BJ (cell line): ENCODE measurements around the gene CSF2RB. TPM values are rescaled to one million over a fixed set of nuclear protein-coding genes. Genes with fewer than 3 reads are reported as not detected.

Experiments used
- CTCF ChIA-PET: fragments of 350-600 bp; formaldehyde crosslinking; extraction: SDS; loops from one replicate; lab custom pipeline; 2021; ENCODE audit warnings: antibody characterized with exemption, inconsistent platforms; lab: Yijun Ruan, JAX
- POLR2A ChIA-PET: fragments of 300-600 bp; sonication (Branson Sonifier 250); formaldehyde crosslinking; extraction: SDS; loops from one replicate; lab custom pipeline; 2021; ENCODE audit warnings: antibody characterized with exemption; lab: Charles Lee
- DNase-seq: peaks from one replicate; pipeline ENCODE4 v3.0.0-alpha.2; 2011; ENCODE audit warnings: low read depth
- H3K27me3 ChIP-seq: 2 replicates; pipeline ENCODE4 v1.6.0; 2011; ENCODE audit warnings: low read length; ENCODE audit not compliant: control insufficient read depth, insufficient read depth
- H3K36me3 ChIP-seq: 2 replicates; pipeline ENCODE4 v1.5.1; 2011; ENCODE audit warnings: low read length; ENCODE audit not compliant: control insufficient read depth, insufficient read depth
- H3K4me3 ChIP-seq: 2 replicates; pipeline ENCODE4 v1.5.1; 2011; ENCODE audit warnings: low read depth, mild to moderate bottlenecking, control low read depth, low read length
- polyA plus RNA-seq: library from polyadenylated mRNA; depleted of rRNA; stranded (reverse); fragments of >200 nt; gene quantifications from 2 replicates; pipeline ENCODE4 v1.2.3, GENCODE V29; 2011
- TF ChIP-seq, protein P1 (sequence below): IDR thresholded peaks from 2 replicates; pipeline ENCODE4 v1.5.1; 2011; ENCODE audit warnings: low read depth, mild to moderate bottlenecking, control low read depth, inconsistent platforms, low read length, moderate library complexity; ENCODE audit not compliant: insufficient read depth

CSF2RB gene
- polyA plus RNA-seq, 1 experiment = 0.02 TPM

DNA sequence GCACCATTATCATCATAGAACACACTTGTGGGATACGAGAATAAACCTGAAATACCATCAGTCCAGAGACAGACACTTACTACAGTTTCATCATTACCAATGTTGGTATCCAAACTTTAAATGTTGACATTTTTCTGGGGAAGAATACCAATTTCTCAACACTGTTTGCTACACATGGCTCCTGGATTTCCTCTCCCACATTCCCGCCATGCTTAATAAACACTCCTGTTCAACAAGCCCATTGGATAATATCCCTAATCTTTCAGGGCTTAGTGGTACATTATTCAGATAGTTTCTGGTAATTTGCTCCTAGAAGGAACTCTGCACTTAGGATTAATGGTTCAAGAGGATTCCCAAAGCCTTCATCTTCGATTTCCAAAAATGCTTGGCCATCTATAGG, 48.2 kb downstream of the CSF2RB start:
- Histone ChIP-seq H3K36me3 (no peaks in the 10 kb centered on the region), H3K27me3 (peaks cover 4% of the 10 kb centered on the region; the same call in 1 of the 2 replicates), H3K4me3 (no peak overlapping the region)
- TF ChIP-seq, protein P1, sequence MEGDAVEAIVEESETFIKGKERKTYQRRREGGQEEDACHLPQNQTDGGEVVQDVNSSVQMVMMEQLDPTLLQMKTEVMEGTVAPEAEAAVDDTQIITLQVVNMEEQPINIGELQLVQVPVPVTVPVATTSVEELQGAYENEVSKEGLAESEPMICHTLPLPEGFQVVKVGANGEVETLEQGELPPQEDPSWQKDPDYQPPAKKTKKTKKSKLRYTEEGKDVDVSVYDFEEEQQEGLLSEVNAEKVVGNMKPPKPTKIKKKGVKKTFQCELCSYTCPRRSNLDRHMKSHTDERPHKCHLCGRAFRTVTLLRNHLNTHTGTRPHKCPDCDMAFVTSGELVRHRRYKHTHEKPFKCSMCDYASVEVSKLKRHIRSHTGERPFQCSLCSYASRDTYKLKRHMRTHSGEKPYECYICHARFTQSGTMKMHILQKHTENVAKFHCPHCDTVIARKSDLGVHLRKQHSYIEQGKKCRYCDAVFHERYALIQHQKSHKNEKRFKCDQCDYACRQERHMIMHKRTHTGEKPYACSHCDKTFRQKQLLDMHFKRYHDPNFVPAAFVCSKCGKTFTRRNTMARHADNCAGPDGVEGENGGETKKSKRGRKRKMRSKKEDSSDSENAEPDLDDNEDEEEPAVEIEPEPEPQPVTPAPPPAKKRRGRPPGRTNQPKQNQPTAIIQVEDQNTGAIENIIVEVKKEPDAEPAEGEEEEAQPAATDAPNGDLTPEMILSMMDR = no peak
- CTCF ChIA-PET = interaction anchor here (1.0 kb wide), 1 partner anchor 15 kb away, joined by 3 read pairs; no protein-coding TSS in a partner anchor
- POLR2A ChIA-PET = no interaction called here
- no peak for DNase-seq

DNA sequence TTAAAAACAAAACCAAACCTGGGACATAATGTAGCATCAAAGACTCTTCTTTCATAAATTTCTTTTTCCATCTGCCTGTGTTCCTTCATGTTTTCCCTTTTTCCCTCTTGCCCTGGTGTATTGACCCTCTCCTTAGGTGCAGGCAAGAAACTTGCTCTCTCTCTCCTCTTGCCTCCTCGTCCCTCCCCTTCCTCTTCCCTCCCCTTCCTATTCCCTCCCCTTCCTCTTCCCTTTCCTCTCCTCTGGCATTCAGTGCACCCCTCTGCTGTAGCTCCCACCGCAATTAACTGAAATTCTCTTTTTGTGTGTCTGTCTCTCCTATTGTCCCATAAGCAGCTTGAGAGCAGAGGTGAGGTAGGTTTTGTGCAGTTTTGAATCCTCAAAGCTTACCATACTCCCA, 49.9 kb downstream of the CSF2RB start:
- Histone ChIP-seq H3K4me3 (no peak overlapping the region), H3K27me3 (peaks cover 4% of the 10 kb centered on the region; the same call in 1 of the 2 replicates), H3K36me3 (no peaks in the 10 kb centered on the region)
- ChIA-PET POLR2A (no interaction called here), CTCF (interaction anchor here (0.7 to 2.8 kb wide), 3 partner anchors 14 to 107 kb away, joined by 3 to 11 read pairs (median 8); no protein-coding TSS in a partner anchor)
- DNase-seq = no peak
- TF ChIP-seq, protein P1 = no peak

DNA sequence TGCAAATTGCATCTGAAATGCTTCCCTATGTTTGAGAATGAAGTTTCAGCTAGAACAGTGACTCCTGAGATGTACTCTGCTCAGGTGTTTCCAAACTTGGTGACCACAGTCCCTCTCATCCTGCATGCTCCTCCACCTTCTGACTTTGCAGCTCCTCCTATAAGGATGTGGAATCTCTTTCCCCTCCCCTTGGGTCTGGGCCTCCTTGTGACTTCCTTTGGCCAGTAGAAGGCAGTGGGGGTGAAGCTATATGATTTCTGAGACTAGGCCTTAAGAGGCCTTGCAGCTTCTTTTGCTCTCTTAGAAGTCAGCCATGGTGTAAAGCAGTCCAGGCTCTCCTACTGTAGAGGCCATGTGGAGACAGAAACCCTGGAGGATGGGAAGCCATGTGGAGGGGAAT, 50.7 kb downstream of the CSF2RB start:
- TF ChIP-seq, protein P1 = no peak
- Histone ChIP-seq H3K36me3 (no peaks in the 10 kb centered on the region), H3K4me3 (no peak overlapping the region), H3K27me3 (peaks cover 4% of the 10 kb centered on the region)
- ChIA-PET POLR2A (no interaction called here), CTCF (interaction anchor here (1.9 to 2.8 kb wide), 2 partner anchors 13 to 108 kb away, joined by 8 to 11 read pairs; no protein-coding TSS in a partner anchor)
- no peak for DNase-seq

DNA sequence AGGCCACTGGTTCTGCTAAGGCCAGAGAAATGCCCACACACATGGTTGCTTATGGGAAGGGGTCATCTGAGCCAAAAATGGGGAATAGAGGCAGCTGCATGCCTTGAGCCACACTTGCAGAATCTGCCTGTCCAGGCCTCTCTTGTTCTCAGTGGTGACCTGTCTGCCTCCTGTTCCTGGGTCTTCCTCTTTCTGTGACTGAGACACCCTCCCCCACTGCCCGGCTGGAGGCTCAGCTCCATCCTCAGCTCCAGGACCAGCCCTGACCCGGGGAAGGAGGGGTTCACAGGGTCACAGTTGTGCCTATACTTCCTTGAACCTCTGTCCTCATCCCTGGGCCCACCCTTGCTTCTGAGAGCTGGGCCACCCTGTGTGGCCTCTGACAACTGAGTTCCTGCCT, 52.3 kb downstream of the CSF2RB start:
- no peak for DNase-seq
- ChIA-PET CTCF (interaction anchor here (1.1 to 1.9 kb wide), 4 partner anchors 11 to 192 kb away, joined by 3 to 9 read pairs (median 5); no protein-coding TSS in a partner anchor), POLR2A (no interaction called here)
- Histone ChIP-seq H3K4me3 (no peak overlapping the region), H3K36me3 (no peaks in the 10 kb centered on the region), H3K27me3 (peaks cover 4% of the 10 kb centered on the region)
- TF ChIP-seq, protein P1 = no peak

DNA sequence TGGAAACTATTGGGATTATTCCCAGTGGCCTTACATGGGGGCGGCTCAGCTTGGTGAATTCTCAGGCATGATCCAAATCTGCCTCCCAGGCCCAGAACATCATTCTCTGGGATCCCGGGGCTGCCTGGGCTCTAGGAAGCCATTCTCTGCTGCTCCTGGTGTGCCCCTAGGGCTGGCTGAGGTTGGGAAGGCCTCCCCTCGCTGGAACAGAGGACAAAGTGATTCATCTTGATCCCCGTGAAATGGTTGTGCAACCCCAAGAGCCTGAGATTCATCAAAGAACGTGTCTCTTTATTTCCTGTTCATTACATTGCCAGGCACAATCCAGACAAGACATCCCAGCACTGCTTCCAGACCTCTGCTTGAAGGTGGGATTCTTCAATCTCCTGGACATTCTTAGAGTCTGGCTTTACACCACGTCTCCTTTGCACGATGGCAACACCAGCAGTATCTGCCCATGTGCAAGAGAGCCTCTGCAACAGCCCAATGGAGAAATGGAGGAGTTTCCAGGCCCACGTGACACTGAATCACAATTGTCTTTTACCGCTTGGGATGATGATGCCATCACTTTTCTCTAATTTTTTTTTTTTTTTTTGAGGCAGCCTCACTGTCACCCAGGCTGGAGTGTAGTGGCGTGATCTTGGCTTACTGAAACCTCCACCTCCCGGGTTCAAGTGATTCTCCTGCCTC, 53.6 kb downstream of the CSF2RB start:
- TF ChIP-seq, protein P1 = no peak
- CTCF ChIA-PET = interaction anchor here (0.9 to 1.9 kb wide), 3 partner anchors 8 to 11 kb away, joined by 4 to 11 read pairs (median 9); no protein-coding TSS in a partner anchor
- Histone ChIP-seq H3K4me3 (no peak overlapping the region), H3K36me3 (no peaks in the 10 kb centered on the region), H3K27me3 (peaks cover 3% of the 10 kb centered on the region)
- DNase-seq = no peak
- POLR2A ChIA-PET = no interaction called here
